GM12864 (cell line): Measurements from ENCODE around the gene TLL1.

Source experiments
- DNase-seq: peaks from one replicate; pipeline ENCODE4 v3.0.0-alpha.2; 2011; ENCODE audit warnings: low read depth
- H3K4me3 ChIP-seq: 2 replicates; pipeline ENCODE4 v1.5.1; 2011; ENCODE audit warnings: mild to moderate bottlenecking, low read depth, low read length, control low read depth
- CTCF ChIP-seq: IDR thresholded peaks from 2 replicates; pipeline ENCODE4 v1.5.1; 2011; ENCODE audit warnings: low read depth, mild to moderate bottlenecking, moderate library complexity, low read length, control low read depth, inconsistent platforms; ENCODE audit errors: missing control alignments

The TLL1 gene

GRCh38 chr4:165877286-165877685 is 4.2 kb downstream of the TLL1 start:
- no peak for TF ChIP-seq CTCF
- DNase-seq = no peak
- no peak overlapping the region for H3K4me3 ChIP-seq

- DNase-seq = no peak
- no peak for TF ChIP-seq CTCF
- no peak overlapping the region for H3K4me3 ChIP-seq
Measured at GRCh38 chr4:165879641-165880040, 6.6 kb downstream of the TLL1 start.

GRCh38 chr4:165894159-165894558 is 21.1 kb downstream of the TLL1 start:
- TF ChIP-seq CTCF = no peak
- no peak overlapping the region for H3K4me3 ChIP-seq
- no peak for DNase-seq

GRCh38 chr4:165905405-165906027 is 32.5 kb downstream of the TLL1 start:
- no peak for DNase-seq

GRCh38 chr4:165906272-165906671 is 33.2 kb downstream of the TLL1 start:
- no peak for DNase-seq
- no peak for TF ChIP-seq CTCF
- no peak overlapping the region for H3K4me3 ChIP-seq

More at GRCh38 chr4:165905405-165906027, 32.5 kb downstream of the TLL1 start:
- TF ChIP-seq CTCF = no peak
- H3K4me3 ChIP-seq = no peak overlapping the region

GRCh38 chr4:165909947-165910346 is 36.9 kb downstream of the TLL1 start:
- no peak for DNase-seq
- no peak overlapping the region for H3K4me3 ChIP-seq
- TF ChIP-seq CTCF = no peak

GRCh38 chr4:165915215-165915614 is 42.2 kb downstream of the TLL1 start:
- TF ChIP-seq CTCF = no peak
- no peak for DNase-seq

More at GRCh38 chr4:165915215-165915614, 42.2 kb downstream of the TLL1 start:
- no peak overlapping the region for H3K4me3 ChIP-seq
